HG03139 (cell line): ENCODE measurements around the gene ATP11A.

ENCODE experiments used
- ATAC-seq: cut with Tn5 transposase; IDR thresholded peaks from one replicate; pipeline ENCODE4 v1.9.1; 2021; ENCODE audit not compliant: unreplicated experiment

The ATP11A gene

DNA sequence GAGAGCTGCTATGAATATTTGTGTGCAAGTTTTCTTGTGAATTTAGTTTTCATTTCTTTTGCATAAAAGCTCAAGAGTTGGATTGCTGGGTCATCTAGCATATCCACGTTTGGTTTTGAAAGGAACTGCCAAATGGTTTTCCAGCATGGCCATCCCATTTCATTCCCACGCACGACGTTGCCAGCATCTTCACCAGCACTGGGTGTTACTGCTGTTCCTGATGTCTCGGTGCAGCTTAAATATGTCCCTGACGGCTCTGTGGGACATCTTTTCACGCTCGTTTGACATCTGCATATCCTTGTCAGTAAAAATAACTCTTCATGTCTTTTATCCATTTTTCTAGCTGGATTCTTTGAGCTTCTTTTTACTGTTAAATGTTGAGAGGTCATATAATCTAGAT is 123.7 kb downstream of the ATP11A start:
- no peak for ATAC-seq

DNA sequence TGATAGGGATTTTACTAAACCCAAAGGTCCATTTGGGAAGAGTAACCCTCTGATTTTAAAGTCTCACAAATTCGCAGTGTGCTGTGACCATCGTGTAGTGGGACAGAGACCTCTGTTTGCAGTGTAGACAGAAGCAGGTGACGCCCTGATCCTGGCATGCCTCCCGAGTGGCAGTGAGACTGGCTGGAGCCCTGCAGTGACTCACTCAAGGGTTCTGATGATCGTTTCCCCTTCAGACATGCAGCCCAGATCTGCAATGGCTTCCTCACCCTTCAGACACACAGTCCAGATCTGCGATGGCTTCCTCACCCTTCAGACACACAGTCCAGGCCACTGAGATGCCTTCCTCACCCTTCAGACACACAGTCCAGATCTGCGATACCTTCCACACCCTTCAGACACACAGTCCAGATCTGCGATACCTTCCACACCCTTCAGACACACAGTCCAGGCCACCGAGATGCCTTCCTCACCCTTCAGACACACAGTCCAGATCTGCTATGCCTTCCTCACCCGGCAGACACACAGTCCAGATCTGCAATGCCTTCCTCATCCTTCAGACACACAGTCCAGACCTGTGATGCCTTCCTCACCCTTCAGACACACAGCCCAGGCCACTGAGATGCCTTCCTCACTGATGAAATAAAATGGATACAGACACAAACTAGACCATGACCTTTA is 125.2 kb downstream of the ATP11A start:
- no peak for ATAC-seq

DNA sequence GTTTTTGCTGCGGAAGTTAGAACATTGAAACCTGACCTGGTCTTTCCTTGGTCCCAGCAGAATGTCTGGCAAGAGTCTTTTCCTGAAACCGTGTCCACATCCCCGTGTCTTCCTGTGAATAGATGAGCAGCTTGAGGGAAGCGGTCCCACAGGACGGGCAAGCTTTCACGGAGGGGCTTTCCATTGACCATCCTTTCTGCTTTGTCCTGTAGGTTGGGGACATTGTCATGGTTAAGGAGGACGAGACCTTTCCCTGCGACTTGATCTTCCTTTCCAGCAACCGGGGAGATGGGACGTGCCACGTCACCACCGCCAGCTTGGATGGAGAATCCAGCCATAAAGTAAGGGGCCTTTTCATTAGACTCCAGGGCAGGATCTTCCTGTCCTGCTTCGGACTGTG is 126.0 kb downstream of the ATP11A start:
- no peak for ATAC-seq

DNA sequence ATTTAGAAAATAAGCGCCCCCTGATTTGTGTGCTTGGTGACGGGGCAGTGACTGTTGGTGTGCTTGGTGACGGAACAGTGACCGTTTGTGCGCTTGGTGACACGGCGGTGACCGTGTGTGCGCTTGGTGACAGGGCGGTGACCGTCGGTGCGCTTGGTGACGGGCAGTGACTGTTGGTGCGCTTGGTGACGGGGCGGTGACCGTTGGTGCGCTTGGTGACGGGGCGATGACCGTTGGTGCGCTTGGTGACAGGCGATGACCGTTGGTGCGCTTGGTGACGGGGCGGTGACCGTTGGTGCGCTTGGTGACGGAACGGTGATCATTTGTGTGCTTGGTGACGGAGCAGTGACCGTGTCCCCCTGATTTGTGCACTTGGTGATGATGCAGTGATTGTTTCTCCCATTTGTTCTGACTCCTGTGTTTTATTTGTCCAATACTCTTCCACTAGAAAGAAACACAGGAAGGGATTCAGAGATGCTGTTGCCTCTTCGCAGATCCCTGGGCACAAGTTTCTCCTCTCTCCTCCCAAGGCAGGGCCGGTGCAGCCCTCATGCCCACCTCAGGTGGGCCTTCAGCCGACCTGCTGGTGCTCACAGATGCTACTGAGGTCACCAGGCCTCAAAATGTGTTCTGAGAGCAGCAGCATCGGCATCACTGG is 128.3 kb downstream of the ATP11A start:
- ATAC-seq, result no peak

DNA sequence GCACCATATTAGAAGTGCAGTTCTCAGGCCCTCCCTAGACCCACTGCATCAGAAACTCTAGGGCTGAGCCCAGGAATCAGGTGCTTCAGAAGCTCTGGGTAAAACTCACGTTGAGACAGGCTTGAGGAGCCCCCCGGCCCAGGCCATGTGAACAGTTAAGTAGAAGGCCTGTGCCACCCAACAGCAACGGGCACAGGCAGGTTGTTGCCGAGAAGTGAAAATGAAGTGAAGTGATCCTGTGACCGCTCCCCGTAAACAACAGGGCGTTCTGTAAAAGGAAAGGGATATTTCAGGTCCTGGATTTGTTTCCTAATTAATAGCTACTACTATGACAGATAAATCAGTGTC is 128.8 kb downstream of the ATP11A start:
- no peak for ATAC-seq

DNA sequence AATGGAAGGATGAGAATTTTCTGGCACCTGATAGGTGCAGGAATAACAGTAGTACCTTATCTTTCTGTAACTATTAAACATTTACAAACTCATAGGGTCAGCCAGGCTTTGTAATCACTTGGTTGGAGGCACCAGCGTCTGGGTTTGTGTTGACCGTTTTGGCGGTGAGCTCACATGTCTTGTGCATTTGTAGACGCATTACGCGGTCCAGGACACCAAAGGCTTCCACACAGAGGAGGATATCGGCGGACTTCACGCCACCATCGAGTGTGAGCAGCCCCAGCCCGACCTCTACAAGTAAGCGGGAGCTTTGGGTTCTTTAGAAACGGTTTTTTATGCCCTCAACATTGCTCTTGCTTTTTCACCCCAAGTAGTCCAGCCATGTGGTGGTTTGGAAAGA is 129.3 kb downstream of the ATP11A start:
- no peak for ATAC-seq

DNA sequence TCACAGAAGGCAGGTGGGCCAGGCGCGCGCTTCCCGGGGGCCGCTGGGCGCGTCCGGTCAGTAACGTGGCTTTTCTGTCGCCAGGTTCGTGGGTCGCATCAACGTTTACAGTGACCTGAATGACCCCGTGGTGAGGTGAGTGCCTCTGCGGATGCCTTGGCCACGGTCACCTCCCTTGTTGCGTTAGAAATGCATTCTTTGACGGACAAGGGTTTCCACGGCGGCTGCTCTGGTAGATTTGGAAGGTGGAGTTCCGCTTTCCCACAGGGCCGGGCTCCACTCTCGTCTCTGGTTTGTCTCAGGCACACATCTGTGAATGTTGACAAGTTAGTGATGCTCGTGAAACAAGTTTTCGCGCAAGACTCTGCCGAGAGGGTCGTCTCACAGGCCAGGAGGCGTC is 130.0 kb downstream of the ATP11A start:
- no peak for ATAC-seq

DNA sequence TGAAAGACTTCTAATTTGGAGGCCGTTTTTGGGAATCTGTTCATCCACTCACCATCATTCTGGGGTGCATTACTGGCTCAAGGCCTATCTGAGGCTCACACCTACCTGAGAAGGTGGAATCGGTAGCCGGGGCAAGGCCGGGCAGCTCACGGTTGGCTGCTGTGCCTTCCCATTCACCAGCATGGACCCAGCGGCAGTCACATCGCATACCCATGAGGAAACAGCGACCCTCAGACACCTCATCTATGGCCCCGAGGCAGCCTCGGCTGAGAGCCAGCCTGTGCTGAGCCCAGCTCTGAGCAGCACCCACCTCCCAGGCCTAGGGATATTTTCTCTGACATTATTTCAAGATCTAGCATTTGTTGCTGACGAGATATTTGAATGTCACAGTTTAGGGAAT is 130.5 kb downstream of the ATP11A start:
- ATAC-seq, result no peak

DNA sequence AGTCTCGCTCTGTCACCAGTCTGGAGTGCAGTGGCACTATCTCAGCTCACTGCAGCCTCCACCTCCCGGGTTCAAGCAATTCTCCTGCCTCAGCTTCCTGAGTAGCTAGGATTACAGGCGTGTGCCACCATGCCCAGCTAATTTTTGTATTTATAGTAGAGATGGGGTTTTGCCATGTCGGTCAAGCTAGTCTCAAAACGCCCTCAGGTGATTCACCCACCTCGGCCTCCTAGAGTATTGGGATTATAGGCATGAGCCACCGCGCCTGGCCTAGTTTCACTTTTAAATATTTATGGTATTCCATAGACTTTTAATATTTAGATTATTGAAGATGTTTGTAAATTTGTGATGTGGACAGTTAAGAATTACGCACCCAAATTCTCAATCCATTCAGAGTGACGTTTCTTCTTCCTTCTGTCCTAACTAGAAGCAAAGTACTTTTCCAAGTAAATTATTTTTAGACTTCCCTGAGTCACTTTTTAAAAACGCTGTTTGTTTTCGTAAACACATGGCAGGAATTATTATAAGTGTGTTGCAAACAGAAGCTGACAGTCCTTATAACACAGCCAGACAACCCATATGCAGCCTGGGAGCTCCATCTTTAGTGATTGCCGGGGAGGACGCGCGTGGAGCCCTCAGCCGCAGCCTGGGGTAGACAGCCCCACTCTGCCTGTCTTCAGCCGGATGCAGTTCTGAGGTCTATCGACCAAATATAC is 131.7 kb downstream of the ATP11A start:
- ATAC-seq, result no peak

DNA sequence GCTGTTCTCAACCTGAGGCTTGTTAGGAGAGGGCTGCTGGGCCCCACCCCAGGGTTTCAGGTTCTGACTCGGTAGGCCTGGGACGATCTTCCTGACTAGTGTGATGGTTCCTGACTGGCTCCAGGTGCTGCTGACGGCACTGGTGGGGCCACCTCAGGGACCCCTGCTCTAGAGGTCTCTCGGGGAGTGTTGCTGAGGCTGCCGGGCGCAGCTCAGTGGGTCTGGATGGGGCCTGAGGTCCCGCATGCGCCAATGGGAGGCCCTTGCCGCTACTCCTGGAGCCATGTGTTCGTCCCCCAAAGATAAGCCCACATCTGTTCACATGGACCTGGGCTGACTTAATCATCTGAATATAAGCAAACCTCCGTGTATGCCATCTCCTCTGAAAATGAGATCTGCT is 133.0 kb downstream of the ATP11A start:
- no peak for ATAC-seq

DNA sequence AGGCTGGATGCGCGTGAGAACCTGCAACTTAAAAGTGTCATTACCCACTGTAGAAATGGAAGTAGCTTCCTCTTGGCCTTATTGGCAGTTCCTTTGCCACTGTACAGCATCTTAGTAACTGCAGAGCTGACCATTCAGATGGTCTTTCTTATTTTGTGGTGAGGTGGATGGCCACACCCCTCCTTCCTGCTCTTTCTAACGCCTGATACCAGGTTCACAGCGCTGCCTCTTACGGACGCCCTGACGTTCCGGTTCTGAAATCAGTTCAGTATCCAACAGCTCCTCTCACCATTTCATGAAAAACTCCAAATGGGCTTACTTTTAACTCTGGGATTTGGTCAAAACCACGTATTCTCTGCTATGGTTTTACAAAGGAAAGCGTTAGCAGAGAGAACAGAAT is 134.6 kb downstream of the ATP11A start:
- ATAC-seq, result no peak

DNA sequence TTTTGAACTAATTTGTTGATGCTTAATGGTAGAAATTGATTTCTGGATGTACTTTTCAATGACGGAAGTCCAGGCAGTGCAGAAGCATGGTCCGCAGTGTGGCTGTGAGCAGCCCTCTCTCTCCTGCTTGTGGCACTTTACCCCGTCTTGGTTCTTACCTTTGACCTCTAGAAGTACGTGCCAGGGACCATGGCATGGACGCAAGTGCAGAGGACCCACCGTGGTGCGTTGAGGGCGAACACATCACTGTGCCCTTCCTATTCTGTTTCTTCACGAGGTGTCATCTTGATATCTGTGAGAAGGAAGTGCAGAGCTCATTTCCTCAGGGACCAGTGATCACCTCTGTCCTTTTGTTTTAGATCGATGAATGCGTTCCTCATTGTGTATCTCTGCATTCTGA is 135.2 kb downstream of the ATP11A start:
- ATAC-seq, result no peak

DNA sequence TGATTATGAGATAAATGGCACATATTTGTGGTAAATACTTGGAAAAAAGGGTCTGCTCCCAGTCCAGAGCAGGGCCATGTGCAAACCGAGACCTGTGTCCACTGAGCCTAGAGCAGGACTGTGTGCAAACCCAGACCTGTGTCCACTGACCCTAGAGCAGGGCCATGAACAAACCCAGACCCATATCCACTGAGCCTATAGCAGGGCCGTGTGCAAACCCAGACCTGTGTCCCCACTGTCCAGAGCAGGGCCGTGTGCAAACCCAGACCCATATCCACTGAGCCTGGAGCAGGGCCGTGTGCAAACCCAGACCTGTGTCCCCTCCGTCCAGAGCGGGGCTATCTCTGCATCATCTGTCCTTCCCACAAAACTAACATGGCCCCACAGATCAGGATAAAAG is 136.0 kb downstream of the ATP11A start:
- no peak for ATAC-seq

DNA sequence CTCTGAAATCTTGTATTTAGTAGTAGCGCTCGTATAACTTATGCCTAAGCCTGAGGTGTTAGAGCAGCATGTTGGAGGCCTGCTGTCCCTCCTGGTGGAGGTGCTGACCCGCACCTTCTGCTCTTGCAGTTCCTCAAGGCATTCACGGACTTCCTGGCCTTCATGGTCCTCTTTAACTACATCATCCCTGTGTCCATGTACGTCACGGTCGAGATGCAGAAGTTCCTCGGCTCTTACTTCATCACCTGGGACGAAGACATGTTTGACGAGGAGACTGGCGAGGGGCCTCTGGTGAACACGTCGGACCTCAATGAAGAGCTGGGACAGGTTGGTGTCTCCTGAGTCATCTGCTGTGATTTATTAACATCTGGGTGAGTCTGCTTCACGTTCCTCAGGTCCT is 136.7 kb downstream of the ATP11A start:
- no peak for ATAC-seq

DNA sequence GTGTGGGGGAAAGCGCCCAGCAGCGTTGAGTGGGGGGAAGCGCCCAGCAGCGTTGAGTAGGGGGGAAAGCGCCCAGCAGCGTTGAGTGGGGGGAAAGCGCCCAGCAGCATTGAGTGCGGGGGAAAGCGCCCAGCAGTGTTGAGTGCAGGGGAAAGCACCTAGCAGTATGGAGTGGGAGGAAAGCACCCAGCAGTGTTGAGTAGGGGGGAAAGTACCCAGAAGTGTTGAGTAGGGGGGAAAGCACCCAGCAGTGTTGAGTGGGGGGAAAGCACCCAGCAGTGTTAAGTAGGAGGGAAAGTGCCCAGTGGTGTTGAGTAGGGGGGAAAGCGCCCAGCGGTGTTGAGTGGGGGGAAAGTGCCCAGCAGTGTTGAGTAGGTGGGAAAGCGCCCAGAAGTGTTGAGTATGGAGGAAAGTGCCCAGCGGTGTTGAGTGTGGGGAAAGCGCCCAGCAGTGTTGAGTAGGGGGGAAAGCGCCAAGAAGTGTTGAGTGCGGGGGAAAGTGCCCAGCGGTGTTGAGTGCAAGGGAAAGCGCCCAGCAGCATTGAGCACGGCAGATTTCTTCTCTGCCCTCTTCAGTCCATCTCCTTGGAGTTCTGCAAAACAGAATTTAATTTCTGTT is 138.4 kb downstream of the ATP11A start:
- ATAC-seq, result no peak

DNA sequence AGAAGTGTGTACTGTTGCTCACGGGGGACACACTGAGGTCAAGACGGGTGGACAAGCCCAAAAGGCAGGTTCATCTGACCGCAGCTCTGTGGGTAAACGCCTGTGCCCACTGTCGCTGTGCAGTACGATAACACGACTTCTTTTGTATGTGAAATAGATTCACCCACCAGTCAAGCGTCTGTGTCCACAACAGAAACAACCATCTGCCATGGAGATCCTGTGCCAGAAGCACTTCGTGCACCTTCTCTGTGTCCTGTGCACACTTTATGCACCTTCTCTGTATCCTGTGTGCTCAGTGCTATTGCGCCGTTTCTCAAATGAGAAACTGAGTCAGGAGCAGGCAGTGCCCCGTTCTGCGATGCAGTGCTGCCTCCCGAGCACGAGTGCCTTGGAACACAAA is 138.9 kb downstream of the ATP11A start:
- ATAC-seq, result no peak

DNA sequence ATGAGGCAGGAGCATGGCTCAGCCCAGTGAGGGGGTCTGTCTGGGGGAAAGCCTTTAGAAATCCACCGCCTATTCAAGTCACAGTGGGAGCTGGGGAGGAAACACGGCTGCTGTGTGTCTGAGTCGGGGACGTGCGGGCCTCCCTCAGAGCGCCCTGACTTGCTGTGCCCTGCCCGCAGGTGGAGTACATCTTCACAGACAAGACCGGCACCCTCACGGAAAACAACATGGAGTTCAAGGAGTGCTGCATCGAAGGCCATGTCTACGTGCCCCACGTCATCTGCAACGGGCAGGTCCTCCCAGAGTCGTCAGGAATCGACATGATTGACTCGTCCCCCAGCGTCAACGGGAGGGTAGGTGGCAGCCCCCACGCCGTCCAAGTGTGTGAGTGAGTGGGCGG is 141.4 kb downstream of the ATP11A start:
- no peak for ATAC-seq

DNA sequence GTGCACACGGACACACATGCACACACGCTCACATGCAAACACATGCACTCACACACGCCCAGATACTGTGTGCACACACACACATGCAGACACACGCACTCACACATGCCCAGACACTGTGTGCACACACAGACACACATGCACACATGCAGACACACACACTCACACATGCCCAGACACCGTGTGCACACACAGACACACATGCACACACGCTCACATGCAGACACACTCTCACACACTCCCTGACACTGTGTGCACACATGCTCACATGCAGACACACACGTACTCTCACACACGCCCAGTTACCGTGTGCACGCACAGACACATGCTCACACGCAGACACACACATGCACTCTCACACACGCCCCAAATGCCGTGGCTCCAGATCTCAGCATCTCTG is 142.0 kb downstream of the ATP11A start:
- ATAC-seq, result no peak

DNA sequence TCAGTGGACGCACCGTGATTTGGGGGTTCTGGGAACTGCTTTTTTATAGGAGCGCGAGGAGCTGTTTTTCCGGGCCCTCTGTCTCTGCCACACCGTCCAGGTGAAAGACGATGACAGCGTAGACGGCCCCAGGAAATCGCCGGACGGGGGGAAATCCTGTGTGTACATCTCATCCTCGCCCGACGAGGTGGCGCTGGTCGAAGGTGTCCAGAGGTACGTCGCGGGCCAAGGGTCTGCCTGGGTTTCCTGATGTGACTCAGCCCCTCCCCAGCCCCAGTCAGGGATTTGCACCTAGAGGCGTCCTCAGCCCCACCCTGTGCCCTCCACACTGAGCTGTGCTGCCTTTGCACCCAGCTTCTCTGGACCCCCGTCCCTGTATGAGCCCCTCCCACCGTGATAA is 143.0 kb downstream of the ATP11A start:
- ATAC-seq, result no peak

DNA sequence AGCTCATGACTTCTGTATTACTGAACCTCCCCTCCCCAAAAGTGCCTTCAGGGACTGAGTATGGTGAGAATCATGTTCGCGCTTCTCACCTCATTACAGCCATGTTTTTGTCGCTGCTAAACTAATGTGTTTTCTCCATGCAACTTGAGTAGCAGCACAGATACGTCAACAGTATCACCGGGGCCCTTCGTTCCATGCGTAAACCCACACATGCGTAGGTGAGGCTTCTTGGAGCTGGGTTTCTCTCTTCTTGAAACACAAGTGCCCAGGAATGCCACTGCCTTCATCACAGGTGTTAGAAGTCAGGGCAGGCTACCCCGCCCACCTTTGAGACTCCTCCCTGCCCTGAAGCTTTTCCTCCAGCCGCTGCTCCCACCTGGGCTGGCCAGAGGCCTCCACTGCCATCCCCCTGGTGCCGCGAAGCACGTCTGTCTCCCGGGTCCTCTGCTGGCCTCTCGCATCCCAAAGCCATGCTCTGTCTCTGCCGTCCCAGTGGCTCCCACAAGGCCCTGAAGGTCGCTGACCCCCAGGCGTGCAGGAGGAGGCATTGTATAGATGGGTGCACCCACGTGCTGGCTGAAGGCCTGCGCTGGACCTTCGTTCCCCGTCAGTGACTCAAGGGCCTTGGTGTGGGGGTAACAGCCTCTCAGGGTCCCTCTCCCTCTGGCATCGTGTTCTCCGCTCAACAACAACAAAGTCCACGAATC is 143.9 kb downstream of the ATP11A start:
- no peak for ATAC-seq

DNA sequence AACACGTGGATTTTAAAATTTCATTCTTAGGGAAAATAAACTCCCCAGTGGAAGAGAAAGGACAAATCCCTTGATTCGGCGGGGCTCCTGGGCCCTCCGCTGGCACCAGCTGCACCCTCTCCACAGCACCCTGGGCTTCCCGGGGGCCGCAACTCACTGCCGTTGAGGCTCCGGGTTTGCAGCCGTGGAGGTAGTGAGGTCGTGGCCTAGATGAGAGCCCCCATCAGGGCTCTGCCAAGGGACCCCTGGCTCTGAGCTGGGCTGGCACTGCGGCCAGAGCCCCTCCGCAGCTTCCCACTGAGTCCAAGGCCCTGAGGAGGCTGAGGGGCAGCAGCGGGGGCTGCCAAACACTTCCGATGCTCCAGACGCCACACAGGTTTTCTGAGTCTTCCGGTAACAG is 145.5 kb downstream of the ATP11A start:
- no peak for ATAC-seq

DNA sequence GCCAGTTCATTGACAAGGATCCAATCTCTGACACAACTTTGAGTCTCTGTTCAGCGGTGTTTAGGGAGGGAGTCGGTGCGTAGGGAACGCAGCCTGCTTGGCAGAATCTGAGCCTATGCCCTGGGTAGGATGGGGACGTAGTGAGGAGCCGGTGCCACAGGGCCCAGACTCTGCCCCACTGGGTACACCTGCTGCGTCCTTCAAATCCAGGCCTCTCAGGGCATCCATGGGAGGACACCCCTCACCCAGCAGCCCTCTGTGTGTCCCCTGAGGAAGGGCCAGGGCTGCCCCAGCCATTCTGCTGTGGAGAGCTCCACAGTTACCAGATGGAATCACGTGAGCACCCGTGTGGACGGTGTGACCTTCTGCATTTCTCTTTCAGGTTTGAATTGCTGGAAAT is 146.0 kb downstream of the ATP11A start:
- no peak for ATAC-seq
